Astrocyte (in vitro differentiated cells and primary cell): ENCODE results near the gene RNF26. TPM values are rescaled to one million over a fixed set of nuclear protein-coding genes. Genes with fewer than 3 reads are reported as not detected.
A peak's percentile ranks its signal among the peaks of the same experiment; 100 is the strongest.
"Not testable (repeated sequence)": the region's sequence is repeated elsewhere in the genome, so short reads cannot be mapped to it uniquely, and the experiment has no call there.

Experiments
- DNase-seq: peaks from one replicate; pipeline ENCODE4 v3.0.0-alpha.2; 2010; ENCODE audit warnings: low read depth
- FAIRE-seq: peaks from 2 replicates; lab custom pipeline; 2011; peaks lifted over from hg19 to GRCh38; lab: Jason Lieb, UNC
- H2AFZ ChIP-seq: 2 replicates; pipeline ENCODE4 v1.6.0; 2012; ENCODE audit warnings: low read depth, low read length, inconsistent platforms
- H3K27ac ChIP-seq: 2 replicates; pipeline ENCODE4 v1.5.1; 2011; ENCODE audit warnings: low read depth, low read length, inconsistent platforms
- H3K27me3 ChIP-seq: 2 replicates; pipeline ENCODE4 v1.6.0; 2011; ENCODE audit warnings: low read length, inconsistent platforms; ENCODE audit not compliant: insufficient read depth
- H3K36me3 ChIP-seq: 2 replicates; pipeline ENCODE4 v1.5.1; 2011; ENCODE audit warnings: low read length, inconsistent platforms; ENCODE audit not compliant: insufficient read depth
- H3K4me1 ChIP-seq: 2 replicates; pipeline ENCODE4 v1.5.1; 2011; ENCODE audit warnings: low read length, inconsistent platforms; ENCODE audit not compliant: insufficient read depth
- H3K4me2 ChIP-seq: 2 replicates; pipeline ENCODE4 v1.6.0; 2012; ENCODE audit warnings: low read length, inconsistent platforms
- H3K4me3 ChIP-seq: 2 replicates; pipeline ENCODE4 v1.5.1; 2011; ENCODE audit warnings: low read depth, mild to moderate bottlenecking, low read length, inconsistent platforms; ENCODE audit not compliant: insufficient read depth
- H3K79me2 ChIP-seq: 2 replicates; pipeline ENCODE4 v1.6.0; 2012; ENCODE audit warnings: mild to moderate bottlenecking, low read length, inconsistent platforms; ENCODE audit not compliant: insufficient read depth
- H3K9ac ChIP-seq: 2 replicates; pipeline ENCODE4 v1.6.0; 2012; ENCODE audit warnings: mild to moderate bottlenecking, low read length, inconsistent platforms
- H3K9me3 ChIP-seq: 2 replicates; pipeline ENCODE4 v1.5.1; 2012; ENCODE audit warnings: low read depth, mild to moderate bottlenecking, low read length, inconsistent platforms; ENCODE audit not compliant: insufficient read depth
- H4K20me1 ChIP-seq: 2 replicates; pipeline ENCODE4 v1.6.0; 2012; ENCODE audit warnings: low read length, inconsistent platforms; ENCODE audit not compliant: insufficient read depth
- H3K27ac Mint-ChIP-seq: one replicate; pipeline ENCODE4 v1.8.0; 2021; ENCODE audit warnings: mild to moderate bottlenecking, mixed read lengths; ENCODE audit not compliant: unreplicated experiment
- H3K27me3 Mint-ChIP-seq: one replicate; pipeline ENCODE4 v1.8.0; 2021; ENCODE audit warnings: low read depth, mixed read lengths; ENCODE audit not compliant: unreplicated experiment
- H3K36me3 Mint-ChIP-seq: one replicate; pipeline ENCODE4 v1.8.0; 2021; ENCODE audit warnings: low read depth, mixed read lengths; ENCODE audit not compliant: unreplicated experiment
- H3K4me1 Mint-ChIP-seq: one replicate; pipeline ENCODE4 v1.8.0; 2021; ENCODE audit warnings: low read depth, mixed read lengths; ENCODE audit not compliant: unreplicated experiment
- H3K4me3 Mint-ChIP-seq: one replicate; pipeline ENCODE4 v1.8.0; 2021; ENCODE audit warnings: mild to moderate bottlenecking, moderate library complexity, mixed read lengths; ENCODE audit not compliant: unreplicated experiment
- H3K9me3 Mint-ChIP-seq: one replicate; pipeline ENCODE4 v1.8.0; 2021; ENCODE audit warnings: mild to moderate bottlenecking, mixed read lengths; ENCODE audit not compliant: unreplicated experiment
- CTCF ChIP-seq: IDR thresholded peaks from 2 replicates; pipeline ENCODE4 v1.5.1; 2011; ENCODE audit warnings: low read depth, mild to moderate bottlenecking, inconsistent platforms, low read length, moderate library complexity; ENCODE audit not compliant: insufficient read depth
- EZH2 ChIP-seq: IDR thresholded peaks from 2 replicates; pipeline ENCODE4 v1.6.1; 2012; ENCODE audit warnings: mild to moderate bottlenecking, low read length, inconsistent platforms; ENCODE audit not compliant: insufficient read depth
- total RNA-seq: library from RNA; stranded (reverse); gene quantifications from 2 replicates; pipeline ENCODE4 v1.2.1, GENCODE V29; 2021

RNF26 gene
- total RNA-seq, 1 donor from 2014 or later = 31.8 TPM

DNA sequence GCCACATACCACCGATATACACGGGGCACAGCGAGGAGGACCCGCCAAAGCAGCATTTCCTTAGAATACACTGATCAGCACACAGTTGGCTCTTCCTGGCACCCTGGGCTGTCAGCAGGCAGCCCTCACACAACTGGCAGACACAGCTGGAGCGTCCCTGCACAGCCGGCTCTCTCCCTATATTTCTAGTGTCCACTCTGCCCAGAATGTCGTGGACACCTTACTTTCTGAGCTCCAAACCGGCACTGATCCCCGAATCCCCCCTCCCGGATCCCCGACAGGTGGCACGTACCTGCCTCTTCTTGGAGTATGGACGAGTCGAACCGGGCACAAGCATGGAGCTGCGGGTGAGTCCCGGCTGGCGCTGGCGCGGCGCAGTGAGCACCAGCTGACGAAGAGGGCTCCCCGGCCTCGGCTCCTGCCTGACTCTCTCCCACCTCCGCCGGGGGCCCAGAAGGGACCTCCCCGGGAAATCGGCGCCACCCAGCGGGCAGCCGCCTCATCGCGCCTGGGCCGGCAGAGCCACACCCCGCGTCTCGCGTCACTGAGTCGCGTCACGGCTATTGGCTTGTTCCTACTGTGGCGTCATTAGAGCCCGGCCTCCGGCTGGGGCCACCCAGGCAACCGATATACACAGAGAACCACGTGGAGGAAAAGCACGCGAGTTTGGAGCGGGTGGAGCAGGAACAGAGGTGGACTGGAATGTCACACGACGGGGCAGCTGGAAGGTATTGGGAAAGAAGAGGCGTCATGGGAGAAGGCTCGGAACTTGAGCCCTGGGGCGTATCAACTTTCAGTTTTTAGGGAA, 47.1 kb downstream of the RNF26 start, which contains the start of gene USP2:
USP2 (minus strand) TSS at position 510 of the 808 bp plus-strand sequence. CDS start 8,210 bp downstream, outside the sequence.
- peak within 1 kb of the TSS; percentile 43 for H3K27ac ChIP-seq
- Mint-ChIP-seq H3K4me1 (peaks cover 8% of the 10 kb centered on the region), H3K36me3 (no peaks in the 10 kb centered on the region), H3K4me3 (no peak within 1 kb of the TSS), H3K27ac (no peak within 1 kb of the TSS), H3K9me3 (peaks cover 2% of the 10 kb centered on the region), H3K27me3 (peaks cover 5% of the 10 kb centered on the region)
- H3K4me1 ChIP-seq = peaks cover 15% of the 10 kb centered on the region
- DNase-seq (peak; percentile 89), FAIRE-seq (no peak)
- peak within 1 kb of the TSS; percentile 91 for H3K4me2 ChIP-seq
- peak within 1 kb of the TSS; percentile 78 for H3K9ac ChIP-seq
- H3K79me2 ChIP-seq = no peaks in the 10 kb centered on the region
- no peaks in the 10 kb centered on the region for H3K36me3 ChIP-seq
- peak within 1 kb of the TSS; percentile 60 for H3K4me3 ChIP-seq
- H3K27me3 ChIP-seq = peaks cover 9% of the 10 kb centered on the region
- H2AFZ ChIP-seq = peak within 1 kb of the TSS; percentile 87
- TF ChIP-seq EZH2 (no peak), CTCF (peak; percentile 74)
- no peaks in the 10 kb centered on the region for H4K20me1 ChIP-seq
- no peaks in the 10 kb centered on the region for H3K9me3 ChIP-seq

DNA sequence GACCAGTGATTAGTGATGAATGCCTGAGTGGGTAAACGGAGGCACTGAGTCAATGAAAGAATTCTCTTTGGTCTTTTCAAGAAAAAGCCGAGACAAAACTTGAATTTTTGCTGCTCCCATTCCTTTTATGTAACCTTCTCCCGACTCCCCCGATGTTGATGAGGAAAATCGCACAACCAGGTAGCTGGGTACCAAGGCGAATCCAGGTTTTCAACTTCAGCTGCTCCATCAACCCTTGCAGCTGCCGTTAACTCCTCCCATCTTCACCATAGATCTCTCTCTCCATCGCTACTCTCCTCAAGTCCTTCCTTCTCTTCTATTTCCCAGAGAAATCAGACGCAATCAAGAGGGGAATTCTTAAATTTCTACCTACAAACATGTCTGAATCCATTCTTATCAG, 47.8 kb downstream of the RNF26 start:
- no peaks in the 10 kb centered on the region for H3K36me3 ChIP-seq
- H3K4me1 ChIP-seq = peaks cover 12% of the 10 kb centered on the region
- Mint-ChIP-seq H3K27me3 (peaks cover 5% of the 10 kb centered on the region), H3K36me3 (no peaks in the 10 kb centered on the region), H3K9me3 (peaks cover 2% of the 10 kb centered on the region), H3K4me3 (no peak overlapping the region), H3K27ac (no peak overlapping the region), H3K4me1 (peaks cover 4% of the 10 kb centered on the region)
- H3K79me2 ChIP-seq = no peaks in the 10 kb centered on the region
- TF ChIP-seq CTCF (no peak), EZH2 (no peak)
- no peaks in the 10 kb centered on the region for H4K20me1 ChIP-seq
- H2AFZ ChIP-seq = peak overlapping the region; percentile 79
- H3K4me3 ChIP-seq = peak overlapping the region; percentile 60
- H3K9me3 ChIP-seq = no peaks in the 10 kb centered on the region
- H3K27ac ChIP-seq = peak overlapping the region; percentile 43
- no peak for FAIRE-seq
- no peak for DNase-seq
- peak overlapping the region; percentile 69 for H3K9ac ChIP-seq
- H3K4me2 ChIP-seq = peak overlapping the region; percentile 91
- peaks cover 9% of the 10 kb centered on the region for H3K27me3 ChIP-seq

DNA sequence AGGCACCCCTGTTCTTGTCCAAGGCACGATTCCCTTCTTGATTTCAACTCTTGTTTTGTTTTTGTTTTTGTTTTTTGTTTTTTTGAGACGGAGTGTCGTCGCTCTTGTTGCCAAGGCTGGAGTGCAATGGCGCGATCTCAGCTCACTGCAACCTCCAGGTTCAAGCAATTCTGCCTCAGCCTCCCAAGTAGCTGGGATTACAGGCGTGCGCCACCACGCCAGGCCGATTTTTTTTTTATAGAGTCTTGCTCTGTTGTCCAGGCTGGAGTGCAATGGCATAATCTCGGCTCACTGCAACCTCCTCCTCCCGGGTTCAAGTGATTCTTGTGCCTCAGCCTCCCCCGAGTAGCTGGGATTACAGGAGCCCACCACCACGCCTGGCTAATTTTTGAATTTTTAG, 48.2 kb downstream of the RNF26 start:
- not testable (repeated sequence) for DNase-seq, FAIRE-seq

More for the DNA sequence above, 48.2 kb downstream of the RNF26 start:
- H3K36me3 ChIP-seq, H3K27me3 Mint-ChIP-seq, H3K27ac ChIP-seq, H4K20me1 ChIP-seq, H3K27ac Mint-ChIP-seq, H3K4me3 Mint-ChIP-seq, H3K36me3 Mint-ChIP-seq, H3K79me2 ChIP-seq, H3K9me3 ChIP-seq, H3K9me3 Mint-ChIP-seq, H3K27me3 ChIP-seq, H3K4me3 ChIP-seq, H3K4me1 Mint-ChIP-seq: not testable (repeated sequence)
- peak overlapping the region; percentile 69 for H3K9ac ChIP-seq
- peak overlapping the region; percentile 91 for H3K4me2 ChIP-seq
- peak overlapping the region; percentile 79 for H2AFZ ChIP-seq
- H3K4me1 ChIP-seq = peaks cover 12% of the 10 kb centered on the region
